ENCODE data around the gene WDR81.

WDR81 gene

GRCh38 chr17:1779571-1780131, 55.1 kb downstream of the WDR81 start:
- DNase-seq (ENCODE audit: low read depth): peak; percentile 95

GRCh38 chr17:1782171-1782567, 57.7 kb downstream of the WDR81 start:
- DNase-seq (ENCODE audit: low read depth): no peak

GRCh38 chr17:1783271-1783670, 58.8 kb downstream of the WDR81 start:
- DNase-seq (ENCODE audit: low read depth): no peak

- DNase-seq (ENCODE audit: low read depth): peak; percentile 79
Measured at GRCh38 chr17:1783834-1784611, 59.5 kb downstream of the WDR81 start.

- DNase-seq (ENCODE audit: low read depth): no peak
Measured at GRCh38 chr17:1785930-1786329, 61.4 kb downstream of the WDR81 start.

- DNase-seq (ENCODE audit: low read depth): no peak
Measured at GRCh38 chr17:1786708-1787107, 62.2 kb downstream of the WDR81 start.

- DNase-seq (ENCODE audit: low read depth): peak; percentile 96
Measured at GRCh38 chr17:1787301-1787902, 62.9 kb downstream of the WDR81 start.
